22Rv1 (cell line): ENCODE results near the gene MYO5C.
A peak's percentile ranks its signal among the peaks of the same experiment; 100 is the strongest.

Experiments used
- H3K27ac ChIP-seq: fragments of 450-650 bp; 2 replicates; pipeline ENCODE4 v1.5.1; 2017
- CTCF ChIP-seq: fragments of 450-650 bp; IDR thresholded peaks from 2 replicates; pipeline ENCODE4 v1.5.1; 2017; ENCODE audit warnings: mild to moderate bottlenecking
- ZFX ChIP-seq: fragments of 450-650 bp; IDR thresholded peaks from 2 replicates; pipeline ENCODE4 v1.6.1; 2017; ENCODE audit warnings: antibody characterized with exemption, borderline replicate concordance

Gene MYO5C

DNA sequence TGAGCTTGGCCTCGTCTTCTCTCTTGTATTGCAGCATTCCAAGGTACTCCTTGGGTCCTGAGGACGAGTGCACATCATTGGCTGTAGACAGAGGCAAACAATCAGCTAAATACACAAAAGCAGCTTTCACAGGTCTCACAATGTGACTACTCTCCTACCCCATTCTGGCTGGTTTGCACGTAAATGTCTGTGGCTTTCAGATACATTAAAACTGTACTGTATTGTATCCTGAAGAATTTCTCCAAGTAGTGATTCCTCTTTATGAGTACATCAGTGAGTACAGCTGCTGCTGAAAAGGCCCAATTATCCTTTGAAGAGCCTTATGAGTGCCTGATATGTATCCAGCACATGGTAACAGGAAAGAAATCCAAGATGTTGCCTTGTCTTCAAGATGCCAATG is 82.4 kb downstream of the MYO5C start:
- no peak overlapping the region for H3K27ac ChIP-seq
- TF ChIP-seq ZFX (no peak), CTCF (no peak)

DNA sequence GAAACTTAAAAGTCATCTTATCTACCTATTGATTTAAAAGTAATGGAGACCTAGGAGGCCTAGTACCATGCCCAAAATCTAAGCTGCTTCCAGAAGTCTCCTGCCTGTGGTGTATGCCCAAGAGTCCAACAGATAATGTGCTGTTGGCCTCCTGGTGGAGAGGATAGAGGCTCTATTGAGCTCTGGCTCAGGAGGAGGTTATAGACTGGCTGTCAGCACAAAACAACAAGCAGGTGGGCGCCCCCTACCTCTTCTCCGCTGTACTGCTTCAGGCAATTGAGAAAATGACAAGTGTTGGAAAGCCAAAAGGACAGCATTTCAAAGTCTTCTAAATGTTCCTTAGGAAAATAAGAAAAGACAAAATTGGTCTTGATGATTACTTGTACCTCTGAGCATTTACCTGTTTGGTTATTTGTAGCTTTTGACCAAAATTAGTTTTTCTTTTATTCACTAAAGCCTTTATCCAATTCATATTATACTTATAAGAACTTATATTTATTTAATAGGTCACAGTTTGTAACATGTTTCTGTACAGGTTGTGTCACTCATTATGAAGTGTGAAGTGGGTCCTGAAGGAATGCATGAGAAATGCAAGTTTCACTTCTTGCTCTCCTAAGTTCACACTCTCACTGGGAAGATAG is 87.2 kb downstream of the MYO5C start:
- no peak overlapping the region for H3K27ac ChIP-seq
- TF ChIP-seq ZFX = no peak
- peak; percentile 93 for TF ChIP-seq CTCF

DNA sequence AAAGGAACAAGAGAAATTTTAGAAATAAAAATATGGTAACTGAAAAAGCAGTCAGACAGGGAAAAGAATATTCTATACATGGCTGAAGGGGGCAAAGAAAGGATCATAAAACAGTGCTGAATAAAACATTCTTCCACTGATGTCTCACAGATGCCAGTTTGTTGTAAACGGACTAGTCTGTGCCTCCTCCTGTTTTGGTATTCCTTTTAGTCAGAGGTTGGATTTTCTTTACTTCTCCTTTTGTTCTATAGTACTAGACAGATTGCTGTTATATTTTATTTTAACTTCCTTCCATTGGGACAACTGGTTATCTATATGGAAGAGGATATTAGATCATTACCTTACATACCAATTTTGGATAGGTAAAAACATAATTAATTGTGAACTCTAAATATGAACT is 88.4 kb downstream of the MYO5C start:
- no peak overlapping the region for H3K27ac ChIP-seq
- TF ChIP-seq CTCF = no peak
- TF ChIP-seq ZFX = no peak

DNA sequence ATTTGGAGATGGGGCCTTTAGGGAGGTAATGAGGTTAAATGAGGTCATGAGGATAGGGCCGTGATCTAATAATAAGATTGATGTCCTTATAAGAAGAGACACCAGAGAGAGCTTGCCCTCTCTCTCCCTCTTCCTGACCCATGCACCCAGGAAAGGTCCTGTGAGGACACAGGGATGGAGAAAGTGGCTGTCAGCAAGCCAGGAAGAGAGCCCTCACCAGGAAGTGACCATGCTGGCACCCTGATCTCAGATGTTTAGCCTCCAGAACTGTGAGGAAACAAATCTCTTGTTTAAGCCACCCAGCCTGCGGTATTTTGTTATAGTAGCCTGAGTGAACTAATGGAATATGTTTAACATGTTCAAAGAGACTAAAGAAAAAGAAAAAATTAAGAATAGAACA is 89.2 kb downstream of the MYO5C start:
- H3K27ac ChIP-seq = no peak overlapping the region
- no peak for TF ChIP-seq CTCF
- no peak for TF ChIP-seq ZFX

DNA sequence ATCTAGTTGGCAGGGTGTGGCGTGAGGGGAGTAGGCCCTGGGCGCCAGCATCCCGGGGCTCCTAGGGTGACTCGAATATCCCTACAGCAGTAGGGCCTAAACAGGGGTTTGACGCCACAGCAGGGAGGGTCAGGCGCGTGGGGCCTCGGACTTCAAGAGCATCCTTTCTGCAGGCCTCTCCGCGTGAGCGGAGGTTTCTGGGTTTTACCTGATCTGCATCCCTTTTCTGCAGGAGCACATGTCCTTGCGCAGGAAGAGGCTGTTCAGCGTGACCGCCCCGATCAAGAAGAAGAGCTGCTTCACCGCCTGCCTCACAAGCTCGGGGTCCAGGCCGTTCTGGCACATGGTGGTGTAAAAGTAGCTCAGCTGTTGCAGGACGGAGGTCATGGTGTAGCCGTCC is 90.9 kb downstream of the MYO5C start:
- no peak for TF ChIP-seq CTCF
- no peak for TF ChIP-seq ZFX
- no peak overlapping the region for H3K27ac ChIP-seq

DNA sequence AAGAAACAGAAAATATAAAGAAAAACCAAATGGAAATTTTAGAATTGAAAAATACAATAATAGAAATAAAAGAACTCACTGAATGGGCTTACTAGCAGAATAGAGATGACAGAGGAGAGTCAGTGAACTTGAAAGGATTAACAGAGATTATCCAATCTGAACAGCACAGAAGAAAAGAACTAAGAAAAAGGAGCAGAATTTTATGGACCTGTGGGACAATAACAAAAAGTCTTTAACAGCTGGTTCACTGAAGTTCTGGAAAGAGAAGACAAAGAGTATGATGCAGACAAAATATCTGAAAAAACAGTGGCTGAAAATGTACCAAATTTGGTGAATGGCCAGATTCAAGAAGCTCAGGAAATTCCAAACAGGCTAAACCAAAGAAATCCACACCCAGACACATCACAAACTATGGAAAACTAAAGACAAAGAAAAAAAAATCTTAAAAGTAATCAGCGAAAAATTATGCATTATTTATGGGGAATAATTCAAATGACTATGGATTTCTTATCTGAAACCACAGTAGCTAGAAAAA is 94.7 kb downstream of the MYO5C start:
- TF ChIP-seq ZFX = no peak
- TF ChIP-seq CTCF = no peak
- no peak overlapping the region for H3K27ac ChIP-seq

- no peak overlapping the region for H3K27ac ChIP-seq
- TF ChIP-seq CTCF (no peak), ZFX (no peak)
Measured at GRCh38 chr15:52199271-52199670, 96.3 kb downstream of the MYO5C start.
